GM18508 (cell line): ENCODE measurements around the gene LRP1B.
"Not testable (repeated sequence)": the region's sequence is repeated elsewhere in the genome, so short reads cannot be mapped to it uniquely, and the experiment has no call there.

ENCODE experiments used
- ATAC-seq: cut with Tn5 transposase; IDR thresholded peaks from one replicate; pipeline ENCODE4 v1.9.1; 2021; ENCODE audit warnings: moderate number of reproducible peaks; ENCODE audit not compliant: insufficient read depth, unreplicated experiment

Gene LRP1B

GRCh38 chr2:140998577-140998976 lies 1132.2 kb downstream of the LRP1B start:
- ATAC-seq, result no peak

- ATAC-seq, result no peak
Measured at GRCh38 chr2:140998017-140998416, 1132.8 kb downstream of the LRP1B start.

DNA sequence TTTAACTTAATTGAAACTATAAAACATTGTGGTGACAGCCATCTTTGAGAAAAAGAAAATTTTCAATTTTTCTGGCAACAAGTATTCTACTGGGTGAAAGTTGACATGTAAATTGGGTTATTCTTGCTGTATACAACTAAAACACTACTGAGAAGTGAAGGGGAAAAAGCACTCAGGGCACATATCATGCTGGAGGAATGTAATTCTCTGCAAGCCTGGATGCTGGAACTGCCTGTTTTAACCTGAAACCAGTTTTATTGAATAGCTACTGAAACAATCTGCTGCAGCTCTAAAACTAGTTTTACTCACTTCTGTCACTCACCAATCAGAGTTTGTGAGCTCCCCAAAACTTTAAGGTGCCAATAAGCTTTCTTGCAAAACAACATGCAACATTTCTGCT lies 1136.0 kb downstream of the LRP1B start:
- no peak for ATAC-seq

DNA sequence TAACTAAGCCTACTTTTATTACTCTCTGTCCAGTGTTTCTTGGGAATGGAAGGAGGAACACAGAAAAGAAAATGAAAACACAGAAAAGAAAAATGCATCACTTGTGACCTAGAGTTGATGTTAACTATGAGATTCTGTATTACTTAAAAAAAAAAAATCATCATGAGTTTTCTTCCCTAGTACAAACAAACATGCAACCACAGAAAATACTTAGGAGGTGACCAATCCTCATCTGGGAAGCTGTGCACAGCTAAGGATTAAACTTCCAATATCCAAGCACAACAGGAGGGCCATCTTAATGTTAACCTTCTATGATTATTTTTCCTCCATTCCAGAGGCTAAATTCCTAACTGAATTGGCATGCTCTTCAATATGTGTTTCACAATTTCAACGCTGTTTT lies 1140.4 kb downstream of the LRP1B start:
- no peak for ATAC-seq

GRCh38 chr2:140988597-140988996 lies 1142.2 kb downstream of the LRP1B start:
- no peak for ATAC-seq

DNA sequence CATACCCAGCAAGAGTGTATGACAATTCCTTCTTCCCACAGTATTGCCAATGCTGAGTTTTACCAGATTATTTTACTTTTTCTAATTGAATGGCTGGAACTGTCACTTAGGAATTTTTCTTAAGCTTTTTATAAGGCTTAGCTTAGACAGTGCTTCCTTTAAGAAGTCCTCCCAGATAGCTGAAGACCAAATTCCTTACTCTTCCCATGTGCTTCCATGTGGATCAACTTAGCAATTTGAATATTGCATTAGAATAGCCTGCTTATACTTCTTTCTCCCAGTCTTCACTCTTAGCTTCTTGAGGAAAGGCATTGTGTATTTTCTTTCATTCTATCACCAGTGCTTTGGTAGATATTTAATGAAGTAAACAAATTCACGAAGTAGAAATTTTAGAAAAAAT lies 1144.4 kb downstream of the LRP1B start:
- no peak for ATAC-seq

GRCh38 chr2:140975237-140975636 lies 1155.6 kb downstream of the LRP1B start:
- ATAC-seq, result no peak

GRCh38 chr2:140972724-140973123 lies 1158.1 kb downstream of the LRP1B start:
- no peak for ATAC-seq

GRCh38 chr2:140964324-140964723 lies 1166.5 kb downstream of the LRP1B start:
- not testable (repeated sequence) for ATAC-seq

GRCh38 chr2:140949932-140950331 lies 1180.9 kb downstream of the LRP1B start:
- ATAC-seq, result no peak

- ATAC-seq, result no peak
Measured at GRCh38 chr2:140947236-140947635, 1183.6 kb downstream of the LRP1B start.

DNA sequence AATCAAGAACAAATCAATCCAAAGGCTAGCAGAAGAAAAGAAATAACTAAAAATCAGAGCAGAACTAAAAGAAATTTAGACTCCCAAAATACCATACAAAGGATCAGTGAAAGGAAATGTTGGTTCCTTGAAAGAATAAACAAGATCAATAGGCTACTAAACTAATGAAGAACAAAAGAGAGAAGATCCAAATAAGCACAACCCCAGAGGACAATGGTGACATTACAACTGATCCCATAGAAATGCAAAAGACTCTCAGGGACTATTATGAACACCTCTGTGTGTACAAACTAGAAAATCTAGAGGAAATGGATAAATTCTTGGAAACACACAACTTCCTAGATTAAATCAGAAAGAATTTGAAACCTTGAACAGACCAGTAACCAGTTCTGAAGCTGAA lies 1186.9 kb downstream of the LRP1B start:
- no peak for ATAC-seq

DNA sequence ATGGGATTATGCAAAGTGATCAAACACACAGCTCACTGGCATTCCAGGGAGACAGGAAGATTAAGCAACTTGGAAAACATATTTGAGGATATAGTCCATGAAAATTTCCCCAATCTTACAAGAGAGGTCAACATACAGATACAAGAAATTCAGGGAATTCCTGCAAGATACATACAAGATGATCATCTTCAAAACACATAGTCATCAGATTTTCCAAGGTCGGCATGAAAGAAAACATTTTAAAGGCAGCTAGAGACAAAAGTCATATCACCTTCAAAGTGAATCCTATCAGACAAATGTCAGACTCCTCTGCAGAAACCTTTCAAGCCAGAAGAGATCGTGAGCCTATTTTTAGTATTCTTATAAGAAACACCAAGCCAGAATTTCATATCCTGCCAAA lies 1188.5 kb downstream of the LRP1B start:
- no peak for ATAC-seq

- ATAC-seq, result no peak
Measured at GRCh38 chr2:140929849-140930248, 1201.0 kb downstream of the LRP1B start.

GRCh38 chr2:140918426-140918825 lies 1212.4 kb downstream of the LRP1B start:
- no peak for ATAC-seq

DNA sequence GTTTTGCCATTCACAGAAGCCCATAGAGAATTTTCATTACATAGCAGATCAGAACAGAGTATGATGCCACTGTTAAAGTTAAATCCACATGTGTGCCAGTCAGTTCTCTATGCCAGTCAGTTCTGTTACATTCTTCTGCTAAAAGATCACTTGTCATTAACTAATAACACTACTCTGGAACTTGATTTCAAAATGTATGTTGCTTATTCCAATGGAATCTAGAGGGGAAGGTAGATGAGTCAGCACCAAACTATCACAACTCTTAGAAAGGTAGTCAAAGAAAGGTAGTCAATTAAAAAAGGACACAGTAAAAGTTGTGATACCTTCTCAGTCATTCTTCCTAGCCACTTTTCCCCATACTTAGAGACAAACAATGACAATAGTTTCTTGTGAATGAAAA lies 1214.4 kb downstream of the LRP1B start:
- no peak for ATAC-seq

GRCh38 chr2:140910683-140911082 lies 1220.1 kb downstream of the LRP1B start:
- no peak for ATAC-seq

- ATAC-seq, result no peak
Measured at GRCh38 chr2:140905083-140905781, 1225.6 kb downstream of the LRP1B start.

- ATAC-seq, result no peak
Measured at GRCh38 chr2:140895378-140895777, 1235.4 kb downstream of the LRP1B start.

DNA sequence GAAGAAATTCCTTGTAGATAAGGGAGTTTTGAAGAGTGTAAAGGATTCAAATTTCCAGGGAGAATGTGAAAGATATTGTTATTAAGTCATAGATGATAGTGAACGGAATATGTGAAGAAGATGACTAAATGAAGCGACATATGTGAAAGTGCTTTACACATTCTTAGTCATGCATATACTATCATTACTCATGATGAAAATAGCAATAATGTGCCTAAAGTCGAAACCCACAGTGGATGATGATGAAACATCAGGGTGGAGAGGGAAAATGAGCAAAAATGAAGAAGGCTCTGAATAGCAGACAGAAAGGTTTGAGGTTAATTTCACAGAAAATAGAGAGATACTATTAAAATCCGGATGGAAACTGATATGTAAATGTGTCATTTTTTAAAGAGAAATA lies 1237.1 kb downstream of the LRP1B start:
- ATAC-seq, result no peak

DNA sequence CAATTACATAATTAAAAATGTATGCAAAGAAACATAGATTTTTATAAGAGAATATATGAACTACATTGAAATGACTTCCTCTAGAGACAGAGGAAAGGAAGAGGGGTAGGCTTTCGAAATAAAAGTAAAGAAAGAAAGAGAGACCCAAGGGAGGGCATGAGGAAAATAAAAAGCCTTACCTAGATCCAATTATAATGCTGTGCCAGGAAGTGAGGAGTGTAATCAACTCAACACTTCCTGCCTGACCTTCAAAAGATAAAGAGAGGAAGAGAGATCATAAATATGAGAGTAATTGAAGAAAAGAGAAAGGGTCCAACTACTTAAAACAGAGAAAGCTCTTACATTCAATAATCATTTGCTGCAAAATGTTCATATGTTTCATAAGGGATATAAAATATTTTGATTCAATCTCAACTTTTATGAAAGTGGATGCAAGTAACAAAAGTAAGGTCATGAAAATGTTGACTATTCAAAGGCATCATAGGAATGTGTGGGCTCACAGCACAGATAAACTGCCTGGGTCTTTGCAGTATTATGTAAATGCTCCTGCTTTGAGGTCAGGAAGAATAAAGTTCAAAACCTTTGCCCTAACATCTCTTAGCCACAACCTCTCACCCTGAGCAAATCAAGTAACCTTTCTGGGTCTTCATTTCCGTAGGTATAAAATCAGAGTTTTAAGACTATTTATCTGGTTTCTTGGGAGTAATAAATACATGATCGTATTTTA lies 1237.7 kb downstream of the LRP1B start:
- no peak for ATAC-seq

DNA sequence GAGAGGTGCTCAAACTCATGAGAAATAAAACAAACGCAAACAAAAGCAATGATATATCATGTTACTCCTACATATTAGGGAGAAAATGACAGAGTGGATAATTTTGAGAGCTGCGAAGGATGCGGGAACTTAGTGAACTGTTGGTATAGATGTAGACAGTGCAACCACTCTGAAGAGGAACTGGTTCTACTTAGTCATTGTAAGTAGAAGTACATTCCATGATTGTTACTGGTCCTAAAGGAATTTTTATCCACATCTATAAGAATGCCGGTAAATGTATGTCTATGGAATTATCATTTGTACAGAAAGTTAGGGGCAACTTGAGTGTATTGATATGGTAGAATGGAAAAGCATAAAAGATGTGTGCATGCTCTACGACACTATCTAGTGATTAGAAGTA lies 1238.4 kb downstream of the LRP1B start:
- no peak for ATAC-seq
